Large intestine (tissue), 3 donors: ENCODE data around the gene CLEC19A. TPM values are rescaled to one million over a fixed set of nuclear protein-coding genes. Genes with fewer than 3 reads are reported as not detected.

ENCODE experiments used
- DNase-seq, 2 donors: peaks; one replicate each; pipeline versions ENCODE4 v3.0.0 to v3.0.0-alpha.2; 2013
- H3K27ac ChIP-seq: one replicate; pipeline ENCODE4 v1.5.1; 2013; ENCODE audit warnings: low read length
- H3K27me3 ChIP-seq: 2 replicates; pipeline ENCODE4 v1.6.1; 2013; ENCODE audit warnings: low read length; ENCODE audit not compliant: control insufficient read depth, insufficient read depth
- H3K36me3 ChIP-seq: 2 replicates; pipeline ENCODE4 v1.6.1; 2013; ENCODE audit warnings: low read length; ENCODE audit not compliant: control insufficient read depth, insufficient read depth
- H3K4me1 ChIP-seq: one replicate; pipeline ENCODE4 v1.6.1; 2013; ENCODE audit warnings: low read length; ENCODE audit not compliant: control insufficient read depth, insufficient read depth
- H3K4me3 ChIP-seq: one replicate; pipeline ENCODE4 v1.5.1; 2013; ENCODE audit warnings: low read length
- H3K9me3 ChIP-seq: one replicate; pipeline ENCODE4 v1.6.1; 2013; ENCODE audit warnings: mild to moderate bottlenecking, low read depth, low read length, moderate library complexity; ENCODE audit not compliant: control insufficient read depth
- WGBS: methylation state at CpG from one replicate; pipeline ENCODE4 v1.1.5; 2013; ENCODE audit warnings: low lambda C conversion rate; ENCODE audit not compliant: insufficient coverage; 5-methylcytosine and 5-hydroxymethylcytosine counted together
- polyA plus RNA-seq: library from polyadenylated mRNA; unstranded; fragments of 120-200 nt; gene quantifications from one replicate; pipeline ENCODE4 v1.2.1, GENCODE V29; 2013

The CLEC19A gene
- polyA plus RNA-seq, 1 donor: not detected

GRCh38 chr16:19348125-19348524 is 62.6 kb downstream of the CLEC19A start:
- Histone ChIP-seq H3K36me3 (no peaks in the 10 kb centered on the region), H3K27ac (no peak overlapping the region), H3K4me3 (no peak overlapping the region), H3K9me3 (no peaks in the 10 kb centered on the region), H3K27me3 (no peaks in the 10 kb centered on the region), H3K4me1 (no peaks in the 10 kb centered on the region)
- no peak for DNase-seq
- WGBS: 60% methylated on average over 1 of the region's 6 CpGs

GRCh38 chr16:19348578-19349315 is 63.2 kb downstream of the CLEC19A start:
- Histone ChIP-seq H3K4me3 (no peak overlapping the region), H3K27ac (no peak overlapping the region), H3K36me3 (no peaks in the 10 kb centered on the region), H3K27me3 (no peaks in the 10 kb centered on the region), H3K9me3 (no peaks in the 10 kb centered on the region), H3K4me1 (no peaks in the 10 kb centered on the region)
- WGBS: no CpG with 5 or more reads among the region's 11 CpGs
- DNase-seq: no peak

GRCh38 chr16:19354371-19354770 is 68.8 kb downstream of the CLEC19A start:
- Histone ChIP-seq H3K27me3 (no peaks in the 10 kb centered on the region), H3K36me3 (no peaks in the 10 kb centered on the region), H3K9me3 (no peaks in the 10 kb centered on the region), H3K4me3 (no peak overlapping the region), H3K4me1 (no peaks in the 10 kb centered on the region), H3K27ac (no peak overlapping the region)
- DNase-seq: no peak
- WGBS: no CpG with 5 or more reads among the region's 2 CpGs

GRCh38 chr16:19356024-19356952 is 70.8 kb downstream of the CLEC19A start:
- Histone ChIP-seq H3K4me1 (no peaks in the 10 kb centered on the region), H3K4me3 (no peak overlapping the region), H3K36me3 (no peaks in the 10 kb centered on the region), H3K9me3 (no peaks in the 10 kb centered on the region), H3K27ac (no peak overlapping the region), H3K27me3 (no peaks in the 10 kb centered on the region)
- no peak for DNase-seq
- no CpG with 5 or more reads among the region's 4 CpGs for WGBS

- H3K4me3 ChIP-seq: no peak overlapping the region
- DNase-seq: no peak
- no peaks in the 10 kb centered on the region for H3K27me3 ChIP-seq
- no peaks in the 10 kb centered on the region for H3K9me3 ChIP-seq
- no peak overlapping the region for H3K27ac ChIP-seq
- no CpG with 5 or more reads among the region's 2 CpGs for WGBS
- H3K4me1 ChIP-seq: no peaks in the 10 kb centered on the region
- H3K36me3 ChIP-seq: no peaks in the 10 kb centered on the region
These were observed 74.0 kb downstream of the CLEC19A start for GRCh38 chr16:19359556-19359955.

Other genes with a start within 250 kb of the CLEC19A start
- 23.8 TPM for gene COQ7, start 218.1 kb upstream of the CLEC19A start, polyA plus RNA-seq
- 8.6 TPM for gene ITPRIPL2, start 171.8 kb upstream of the CLEC19A start, polyA plus RNA-seq
- 8.2 TPM for gene SYT17, start 117.5 kb upstream of the CLEC19A start, polyA plus RNA-seq
- 17.3 TPM for gene TMC5, start 132.2 kb downstream of the CLEC19A start, polyA plus RNA-seq
- gene GDE1, start 236.4 kb downstream of the CLEC19A start, polyA plus RNA-seq: 76.0 TPM
- 19.3 TPM for gene CCP110, start 238.2 kb downstream of the CLEC19A start, polyA plus RNA-seq